ENCODE measurements around the gene NUDT21.
"Not testable (repeated sequence)": the region's sequence is repeated elsewhere in the genome, so short reads cannot be mapped to it uniquely, and the experiment has no call there.

NUDT21 gene

GRCh38 chr16:56380778-56381485 lies 70.2 kb downstream of the NUDT21 start:
- peaks cover 25% of the 10 kb centered on the region for H3K9me3 ChIP-seq (ENCODE audit: control insufficient read depth, low read length)
- not testable (repeated sequence) for H3K4ac ChIP-seq (ENCODE audit: low read depth in 1 of 2, low read length in 2 of 2); H3K27ac ChIP-seq (ENCODE audit: low read length, poor library complexity, severe bottlenecking); H3K14ac ChIP-seq (ENCODE audit: low read length in 2 of 2); DNase-seq; H3K27me3 ChIP-seq (ENCODE audit: control insufficient read depth in 1 of 2, insufficient read depth in 1 of 2, low read length in 2 of 2); H4K91ac ChIP-seq (ENCODE audit: low read length); H3K4me2 ChIP-seq (ENCODE audit: low read length, poor library complexity, severe bottlenecking); H3K4me3 ChIP-seq (ENCODE audit: insufficient read depth in 1 of 2, low read depth in 1 of 2, low read length in 2 of 2); H2BK15ac ChIP-seq (ENCODE audit: low read depth, poor library complexity, severe bottlenecking); H3K9ac ChIP-seq (ENCODE audit: low read length); H3K4me1 ChIP-seq (ENCODE audit: control insufficient read depth, insufficient read depth, low read depth, low read length); H2AK5ac ChIP-seq (ENCODE audit: low read length, severe bottlenecking); H4K8ac ChIP-seq (ENCODE audit: low read length); H3K23ac ChIP-seq (ENCODE audit: low read length in 2 of 2); H2BK5ac ChIP-seq (ENCODE audit: low read depth, low read length, poor library complexity, severe bottlenecking); H2AFZ ChIP-seq (ENCODE audit: low read depth, low read length); H2BK12ac ChIP-seq (ENCODE audit: low read length in 2 of 2); H2BK120ac ChIP-seq (ENCODE audit: low read depth, low read length); H3K18ac ChIP-seq (ENCODE audit: low read depth in 1 of 2, low read length in 2 of 2)
- WGBS, result 100% methylated on average over 2 of the region's 3 CpGs
- peaks cover 28 to 91% of the 10 kb centered on the region in 2 experiments for H3K36me3 ChIP-seq (ENCODE audit: control insufficient read depth in 1 of 2, insufficient read depth in 2 of 2, low read depth in 1 of 2, low read length in 2 of 2)
- H3K79me1 ChIP-seq (replicated peaks; ENCODE audit: low read length, poor library complexity, severe bottlenecking), result peaks cover 18% of the 10 kb centered on the region
